NCI-H1417 treated with DMSO at 0.1 percent for 48 hours (cell line): ENCODE measurements around the gene SLC29A3.
"Not testable (repeated sequence)": the region's sequence is repeated elsewhere in the genome, so short reads cannot be mapped to it uniquely, and the experiment has no call there.

ENCODE experiments used
- DNase-seq: peaks from one replicate; lab custom pipeline; 2025; lab: John Stamatoyannopoulos, UW

The SLC29A3 gene

DNA sequence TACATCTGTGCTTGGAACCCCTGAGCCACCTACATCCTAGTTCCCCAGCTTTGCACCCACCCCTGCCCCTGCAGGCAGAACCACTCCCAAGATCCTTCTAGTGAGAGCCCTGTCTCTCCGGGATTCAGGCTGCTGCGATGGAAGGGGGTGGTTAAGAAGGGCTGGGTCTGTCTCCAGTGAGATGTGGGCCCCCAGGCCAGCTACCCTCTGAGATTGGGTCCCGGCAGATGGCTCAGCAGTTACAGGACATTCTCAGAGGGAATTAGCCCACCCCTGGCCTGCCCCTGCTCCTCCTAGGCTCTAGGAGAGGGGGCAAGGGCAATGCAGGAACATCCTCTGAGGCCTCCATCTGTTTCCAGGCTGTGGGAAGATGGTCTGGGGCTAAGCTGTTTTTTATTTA is 27.7 kb downstream of the SLC29A3 start:
- DNase-seq = no peak

DNA sequence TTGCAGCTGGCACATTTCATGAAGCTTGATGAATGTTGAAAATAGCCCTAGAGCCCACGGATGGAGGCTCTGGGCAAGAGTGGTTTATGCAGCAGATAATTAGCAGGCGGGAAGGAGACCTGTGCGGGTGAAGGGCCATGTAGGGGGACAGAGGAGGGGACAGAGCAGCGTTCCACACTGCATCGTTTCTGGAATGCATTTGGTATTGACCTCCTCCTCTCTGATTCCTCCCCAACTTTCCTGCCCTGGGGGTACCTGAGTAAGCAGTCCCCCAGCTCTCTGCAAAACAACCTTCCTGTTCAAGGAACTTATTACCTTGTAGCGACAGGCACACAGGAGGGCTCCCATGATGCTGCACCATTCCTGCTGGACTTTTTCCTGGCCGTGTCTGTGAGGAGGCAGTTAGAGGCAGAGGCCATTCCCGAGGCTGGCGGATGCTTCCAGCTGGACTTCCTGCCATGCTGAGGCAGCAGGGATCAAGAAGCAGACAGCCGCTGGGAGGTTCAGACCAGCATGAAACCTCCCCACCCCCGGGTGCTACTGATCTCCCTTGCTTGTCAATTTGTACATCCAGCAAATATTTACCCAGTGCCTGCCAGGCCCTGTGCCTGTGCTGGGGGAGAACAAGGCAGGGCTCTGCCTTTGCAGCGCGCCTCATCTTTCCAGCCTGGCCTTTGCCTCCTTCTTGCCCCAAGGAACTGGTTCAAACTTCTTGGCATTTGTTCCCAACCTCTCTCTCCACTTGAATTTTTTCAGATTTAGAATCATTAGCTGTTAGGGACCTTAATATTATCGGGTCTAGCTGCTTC is 28.7 kb downstream of the SLC29A3 start:
- DNase-seq = no peak

DNA sequence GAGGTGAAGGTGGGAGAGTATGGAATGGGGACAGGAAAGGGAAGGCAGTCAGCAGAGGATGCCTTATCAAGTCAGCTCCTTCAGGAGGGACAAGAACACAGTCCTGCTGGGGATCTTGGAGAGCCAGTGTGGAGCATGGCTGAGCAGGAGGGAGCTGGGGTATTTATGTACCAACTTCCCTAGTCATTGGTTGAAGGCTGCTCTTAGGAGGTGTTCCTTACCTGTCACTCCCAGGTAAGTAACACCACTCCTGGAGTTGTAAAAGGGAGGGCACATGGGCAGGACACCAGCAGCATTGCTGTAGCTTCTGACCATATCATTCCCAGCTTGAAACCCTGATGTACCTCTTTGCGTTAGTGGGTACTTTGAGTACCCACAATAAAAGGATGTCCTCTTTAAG is 29.8 kb downstream of the SLC29A3 start:
- DNase-seq = no peak

DNA sequence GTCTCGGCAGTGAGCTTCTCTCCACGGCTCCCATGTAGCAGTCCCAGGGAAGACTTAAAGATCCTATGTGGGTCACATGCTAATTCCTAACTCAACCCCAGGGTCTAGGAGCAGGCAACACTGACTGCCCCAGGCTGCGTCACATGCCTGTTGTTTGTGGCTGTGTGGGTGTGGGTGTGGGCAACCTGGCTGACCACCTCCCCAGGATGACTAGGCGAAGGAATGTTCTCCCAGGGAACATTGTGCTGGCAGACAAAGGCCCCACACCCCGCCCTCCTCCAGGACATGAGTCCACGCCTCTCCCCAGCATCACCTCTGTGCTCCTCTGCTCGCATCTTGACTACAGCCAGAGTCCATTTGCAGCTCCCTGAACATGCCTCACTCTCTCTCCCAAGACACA is 30.3 kb downstream of the SLC29A3 start:
- DNase-seq = no peak

DNA sequence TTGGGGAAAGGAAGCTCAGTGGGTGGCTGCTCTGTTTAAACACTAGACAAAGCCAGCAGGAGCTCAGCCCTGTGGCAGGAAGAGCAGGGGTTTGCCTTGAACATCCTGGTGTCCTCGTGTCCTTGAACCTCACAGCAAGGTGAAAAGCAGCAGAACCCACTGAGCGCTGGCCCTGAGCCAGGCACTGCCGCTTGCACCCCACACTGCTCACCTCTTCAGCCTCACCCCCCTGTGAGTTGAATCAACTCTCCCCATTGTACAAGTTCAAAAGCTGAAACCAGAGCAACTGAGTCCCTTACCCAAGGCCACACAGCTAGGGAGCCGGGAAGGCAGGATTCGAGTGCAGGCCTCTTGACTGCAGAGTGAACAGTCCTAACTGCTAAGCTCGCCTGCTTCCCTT is 32.0 kb downstream of the SLC29A3 start:
- DNase-seq = no peak

DNA sequence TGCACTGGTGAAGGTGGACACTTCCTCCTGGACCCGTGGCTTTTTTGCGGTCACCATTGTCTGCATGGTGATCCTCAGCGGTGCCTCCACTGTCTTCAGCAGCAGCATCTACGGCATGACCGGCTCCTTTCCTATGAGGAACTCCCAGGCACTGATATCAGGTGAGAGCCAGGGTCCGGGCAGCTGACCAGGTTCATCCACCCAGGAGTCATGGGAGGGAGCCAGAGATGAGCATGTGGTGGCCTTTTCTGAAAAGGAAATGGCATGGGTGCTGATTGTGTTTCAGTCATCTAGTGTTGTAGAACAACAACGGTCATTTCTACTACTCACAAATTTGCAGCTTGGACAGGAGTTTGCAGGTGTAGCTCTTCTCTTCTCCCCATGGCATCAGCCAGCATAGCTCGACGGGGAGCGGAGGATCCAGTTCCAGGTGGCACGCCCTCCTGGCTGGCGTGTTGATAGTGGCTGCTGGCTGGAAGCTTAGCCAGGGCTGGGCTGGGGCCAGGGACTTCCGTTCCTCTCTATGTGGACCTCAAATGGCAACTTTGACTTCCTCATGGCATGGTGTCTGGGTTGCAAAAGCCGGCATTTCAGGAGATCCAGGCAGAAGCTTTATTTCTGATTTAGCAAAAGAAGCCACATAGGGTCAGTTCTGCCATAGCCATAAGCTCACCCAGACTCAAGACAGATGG is 32.7 kb downstream of the SLC29A3 start:
- no peak for DNase-seq

DNA sequence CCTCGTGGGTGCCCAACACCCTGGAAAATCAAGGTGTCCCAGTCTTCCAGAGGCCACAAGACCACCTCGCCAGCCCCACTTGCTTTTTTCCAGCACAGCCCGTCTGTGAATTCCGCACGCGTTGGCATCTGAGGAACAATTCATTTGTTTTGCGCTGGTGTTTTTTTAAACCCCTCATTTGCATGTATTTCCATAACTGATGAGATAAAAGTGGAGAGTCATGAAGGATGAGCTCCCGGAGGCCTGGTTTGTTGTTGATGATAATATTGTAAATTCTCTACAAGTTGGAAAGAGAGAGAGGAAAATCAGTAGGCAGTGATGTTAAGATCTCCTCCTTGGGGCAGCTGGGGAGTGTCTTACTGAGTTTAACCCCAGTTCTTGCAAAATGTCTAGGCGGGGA is 34.6 kb downstream of the SLC29A3 start:
- no peak for DNase-seq

DNA sequence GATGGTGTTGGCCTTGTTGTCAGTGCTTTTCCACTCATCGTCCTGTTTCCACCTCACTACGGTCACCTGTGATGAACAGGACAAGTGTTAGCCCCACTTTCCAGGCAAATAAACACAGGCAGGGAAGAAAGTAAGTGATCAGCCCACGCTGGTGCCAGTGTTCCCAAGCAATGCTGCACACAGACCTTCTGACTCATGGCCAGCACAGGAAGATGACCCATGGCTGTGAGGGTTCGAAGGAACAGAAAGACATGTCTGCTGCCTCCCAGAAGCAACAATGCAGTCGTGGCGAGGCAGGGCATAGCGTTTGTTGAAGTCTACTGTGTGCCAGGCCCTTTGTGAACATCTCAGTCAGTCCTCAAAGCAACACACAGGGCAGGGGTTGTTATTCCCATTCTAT is 35.7 kb downstream of the SLC29A3 start:
- DNase-seq = no peak

DNA sequence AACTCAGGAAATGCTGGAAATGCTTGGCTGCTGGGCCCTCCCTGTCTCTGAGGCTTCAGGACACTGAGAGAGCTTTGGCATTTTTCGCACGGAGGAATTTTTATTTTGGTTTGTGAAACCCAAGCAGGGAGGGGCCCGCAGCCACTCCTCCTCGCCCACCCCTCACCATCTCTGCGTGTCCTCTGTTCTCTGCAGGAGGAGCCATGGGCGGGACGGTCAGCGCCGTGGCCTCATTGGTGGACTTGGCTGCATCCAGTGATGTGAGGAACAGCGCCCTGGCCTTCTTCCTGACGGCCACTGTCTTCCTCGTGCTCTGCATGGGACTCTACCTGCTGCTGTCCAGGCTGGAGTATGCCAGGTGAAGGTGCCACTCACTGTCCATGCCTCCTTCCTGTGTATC is 36.8 kb downstream of the SLC29A3 start:
- DNase-seq = no peak

DNA sequence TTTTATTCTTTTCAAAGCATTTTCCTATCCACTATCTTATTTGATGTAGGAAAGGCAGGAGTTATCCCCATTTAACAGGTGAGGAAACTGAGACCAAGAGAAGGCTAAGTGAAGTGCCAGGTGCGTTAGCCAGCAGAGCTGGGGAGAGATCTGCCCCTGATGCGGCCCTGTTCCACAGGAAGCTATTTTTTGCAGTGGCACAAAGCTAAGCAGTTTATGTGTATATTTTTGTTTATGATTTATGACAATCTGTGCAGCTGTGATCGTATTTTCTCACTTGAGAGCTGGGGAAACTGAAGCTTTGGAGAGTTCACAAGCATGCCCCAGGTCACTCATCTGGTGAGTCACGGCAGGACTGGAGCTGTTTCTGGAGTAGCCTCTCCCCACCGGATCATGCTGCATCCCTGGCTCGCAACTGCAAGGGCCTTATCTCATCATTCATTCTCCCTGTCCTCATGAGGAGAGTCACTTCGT is 38.8 kb downstream of the SLC29A3 start:
- no peak for DNase-seq

DNA sequence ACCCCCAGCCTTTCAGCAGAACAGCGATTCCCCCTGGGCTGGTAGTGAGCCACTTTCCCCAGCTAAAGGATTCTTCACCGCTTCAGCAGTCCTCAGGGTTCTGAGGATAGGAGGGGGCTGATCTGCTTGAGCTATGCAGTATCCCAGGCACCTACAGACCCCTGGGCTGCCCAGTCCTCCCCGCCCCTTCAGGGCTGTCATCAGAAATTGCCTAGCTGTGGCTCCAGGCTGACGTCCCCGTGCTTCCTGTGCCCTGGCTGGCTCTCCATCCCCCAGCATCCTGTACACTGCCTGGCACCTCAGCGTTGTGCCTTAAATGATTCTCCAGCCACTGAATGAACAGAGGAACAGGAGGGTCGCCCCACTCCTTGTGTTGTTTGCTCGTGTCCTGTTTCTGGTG is 39.2 kb downstream of the SLC29A3 start:
- no peak for DNase-seq

DNA sequence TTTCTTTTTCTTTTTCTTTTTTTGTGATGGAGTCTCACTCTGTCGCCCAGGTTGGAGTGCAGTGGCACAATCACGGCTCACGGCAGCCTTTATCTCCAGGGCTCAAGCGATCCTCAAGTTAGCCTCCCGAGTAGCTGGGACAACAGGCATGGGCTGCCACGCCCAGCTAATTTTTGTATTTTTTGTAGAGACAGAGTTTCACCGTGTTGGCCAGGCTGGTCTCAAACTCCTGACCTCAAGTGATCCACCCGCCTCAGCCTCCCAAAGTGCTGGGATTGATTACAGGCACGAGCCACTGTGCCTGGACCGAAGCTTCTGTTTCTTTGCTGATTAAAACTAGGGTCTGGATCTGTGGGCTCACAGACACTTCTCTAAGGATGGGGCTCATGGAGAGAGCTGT is 39.8 kb downstream of the SLC29A3 start:
- DNase-seq = not testable (repeated sequence)

DNA sequence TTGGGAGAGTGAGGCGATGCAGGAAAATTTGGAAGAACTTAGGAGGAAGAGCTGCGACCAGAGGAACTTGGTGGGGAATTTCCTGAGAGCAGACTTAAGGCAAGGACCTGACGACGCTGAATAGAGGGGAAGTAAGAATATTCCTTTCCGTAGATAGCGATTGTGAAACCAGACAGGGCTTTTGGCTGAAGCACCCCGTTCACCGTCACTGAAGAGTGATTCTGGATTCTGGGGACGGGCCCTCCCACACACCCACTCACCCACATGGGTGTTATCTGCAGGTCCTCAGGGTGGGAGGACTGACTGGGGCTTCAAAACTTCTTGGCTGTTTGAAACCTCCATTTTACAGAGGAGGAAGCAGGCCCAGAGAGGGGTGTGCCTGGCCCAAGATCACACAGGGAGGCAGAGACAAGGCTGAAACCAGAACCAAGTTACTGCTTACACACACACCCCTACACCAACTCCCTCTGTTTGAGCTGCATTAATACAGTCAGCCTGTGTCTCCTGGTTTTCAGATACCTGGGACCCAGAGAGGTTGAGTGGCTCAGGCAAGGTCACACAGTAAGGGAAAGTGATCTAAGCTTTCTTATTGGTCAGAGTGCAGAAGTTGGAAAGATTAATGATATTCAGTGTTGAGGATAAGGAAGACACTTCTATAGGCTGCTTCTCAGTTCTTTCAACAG is 40.4 kb downstream of the SLC29A3 start:
- no peak for DNase-seq

DNA sequence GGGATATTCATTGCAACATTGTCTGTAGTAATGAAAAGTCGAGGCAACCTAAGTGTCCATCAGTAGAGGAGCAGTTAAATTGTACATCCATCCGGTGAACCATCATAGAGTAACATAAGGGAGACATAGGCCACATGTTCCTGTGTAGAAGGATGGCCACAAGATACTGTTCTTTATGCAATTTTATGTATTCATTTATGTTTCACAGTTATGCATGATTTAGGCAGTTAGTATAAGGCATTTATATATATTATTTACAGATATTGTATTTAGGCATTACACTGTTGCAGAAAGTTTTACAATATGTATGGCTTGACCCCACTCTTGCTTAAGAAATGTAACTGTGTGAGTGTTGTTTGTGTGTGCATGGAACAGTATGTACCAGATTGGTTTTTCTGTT is 41.7 kb downstream of the SLC29A3 start:
- no peak for DNase-seq

DNA sequence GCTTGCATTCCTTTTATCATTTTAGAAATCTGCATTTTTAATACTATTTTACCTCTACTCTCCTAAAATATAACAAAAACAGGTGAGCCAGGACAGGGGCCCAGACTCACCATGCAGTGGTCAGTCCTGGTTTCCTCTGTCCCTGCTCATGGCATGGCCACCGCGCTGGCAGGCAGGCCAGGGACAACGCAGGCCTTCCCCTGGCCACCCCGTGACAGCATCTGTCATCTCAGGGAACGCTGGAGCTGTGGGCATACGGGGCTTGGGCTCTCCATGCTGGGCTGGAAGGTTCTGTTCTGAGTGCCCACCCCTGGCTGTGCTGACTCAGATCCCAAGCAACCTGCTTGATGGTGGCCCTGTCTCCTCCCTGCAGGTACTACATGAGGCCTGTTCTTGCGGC is 42.5 kb downstream of the SLC29A3 start:
- no peak for DNase-seq

DNA sequence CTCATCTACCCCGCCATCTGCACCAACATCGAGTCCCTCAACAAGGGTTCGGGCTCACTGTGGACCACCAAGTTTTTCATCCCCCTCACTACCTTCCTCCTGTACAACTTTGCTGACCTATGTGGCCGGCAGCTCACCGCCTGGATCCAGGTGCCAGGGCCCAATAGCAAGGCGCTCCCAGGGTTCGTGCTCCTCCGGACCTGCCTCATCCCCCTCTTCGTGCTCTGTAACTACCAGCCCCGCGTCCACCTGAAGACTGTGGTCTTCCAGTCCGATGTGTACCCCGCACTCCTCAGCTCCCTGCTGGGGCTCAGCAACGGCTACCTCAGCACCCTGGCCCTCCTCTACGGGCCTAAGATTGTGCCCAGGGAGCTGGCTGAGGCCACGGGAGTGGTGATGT is 43.1 kb downstream of the SLC29A3 start:
- no peak for DNase-seq

DNA sequence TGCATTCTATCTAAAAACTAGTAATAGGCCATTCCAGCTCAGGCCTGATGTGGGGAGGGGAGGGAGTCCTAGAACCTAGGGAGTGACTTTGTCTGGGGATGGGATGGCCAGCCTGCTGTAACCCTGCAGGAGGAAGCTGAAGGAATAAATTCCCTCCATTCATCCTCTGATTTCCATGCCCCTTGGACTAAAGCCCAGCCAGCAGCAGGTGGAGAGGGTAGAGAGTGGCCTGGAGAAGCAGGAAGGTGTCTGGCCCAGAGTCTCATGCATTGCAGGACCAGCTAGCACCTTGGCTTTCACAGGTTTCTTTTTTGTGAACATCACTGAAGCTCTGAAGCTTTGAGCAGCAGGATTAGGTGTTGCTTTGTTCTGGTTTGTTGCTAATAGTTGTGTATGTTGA is 44.9 kb downstream of the SLC29A3 start:
- DNase-seq = no peak

DNA sequence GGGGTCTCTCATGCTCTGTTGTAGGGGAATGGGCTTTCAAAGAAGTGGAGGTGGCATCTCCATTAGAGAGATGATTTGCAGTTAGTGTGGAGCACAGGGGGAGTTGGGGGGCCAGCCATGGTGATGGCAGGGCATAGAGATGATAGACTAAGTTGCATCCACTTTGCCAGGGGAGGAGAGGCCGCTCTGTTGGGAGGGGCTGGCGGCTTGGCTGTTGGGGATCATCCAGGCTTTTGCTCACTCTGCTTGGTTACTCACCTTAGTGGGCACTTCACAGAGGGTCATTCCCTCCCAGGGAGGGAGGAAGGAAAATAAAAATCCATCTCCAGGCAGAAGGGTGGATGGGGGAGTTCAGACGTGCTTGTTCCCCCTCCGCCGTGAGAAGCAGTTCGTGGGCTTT is 46.3 kb downstream of the SLC29A3 start:
- DNase-seq = no peak

DNA sequence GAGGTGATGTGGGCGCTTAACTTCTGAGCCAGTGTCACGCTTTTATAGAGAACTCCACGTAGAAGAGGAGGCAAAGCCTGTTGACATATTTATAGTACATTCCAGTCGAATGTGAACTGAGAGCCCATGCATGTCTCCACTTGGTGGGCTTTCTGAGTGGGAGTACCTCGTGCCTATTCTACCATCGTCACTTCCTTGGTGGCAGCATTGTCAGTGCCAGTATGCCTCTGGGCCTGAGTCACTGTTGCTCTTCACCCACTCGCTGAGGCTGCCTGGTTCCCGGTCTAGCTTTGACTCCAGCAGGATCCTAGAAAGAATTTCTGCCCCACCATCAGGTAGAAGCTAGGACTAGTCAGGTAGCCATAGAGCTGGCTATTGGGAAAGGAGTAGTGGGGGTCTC is 47.6 kb downstream of the SLC29A3 start:
- no peak for DNase-seq

DNA sequence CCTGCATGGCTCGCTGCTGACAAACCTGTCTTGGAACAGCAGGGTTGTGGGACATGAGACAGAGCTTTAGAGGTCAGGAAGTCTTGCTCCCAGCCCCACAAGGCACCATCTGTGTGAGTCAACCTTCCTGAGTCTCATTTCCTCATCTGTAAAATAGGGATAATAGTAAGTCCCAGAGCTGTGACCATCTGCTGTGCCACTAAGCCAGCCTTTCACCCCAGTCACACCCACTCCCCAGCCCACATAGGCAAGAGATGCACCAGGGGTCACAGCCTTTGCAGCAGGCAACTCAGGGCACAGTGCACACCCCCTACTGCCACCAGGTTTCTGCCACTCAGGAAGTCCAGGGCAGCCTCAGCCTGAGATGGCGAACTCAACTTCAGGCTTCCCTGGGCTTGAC is 48.2 kb downstream of the SLC29A3 start:
- DNase-seq = no peak

DNA sequence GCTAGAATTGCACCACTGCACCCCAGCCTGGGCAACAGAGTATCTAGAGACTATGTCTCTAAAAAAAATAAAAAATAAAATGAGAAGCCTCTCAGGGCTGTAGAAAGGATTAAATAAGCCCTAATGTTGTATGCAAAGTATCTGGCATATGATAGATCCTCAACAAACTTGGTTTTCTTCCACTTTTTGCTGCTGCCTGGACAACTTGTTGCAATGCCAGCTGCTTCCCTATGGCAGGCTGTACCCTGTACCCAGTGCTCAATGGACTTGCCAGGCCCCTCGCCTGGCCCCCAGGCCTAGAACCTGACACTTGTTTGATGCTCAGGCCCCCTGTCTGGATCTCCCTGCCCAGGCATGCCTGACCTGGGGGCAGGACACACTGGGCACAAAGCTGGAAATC is 49.1 kb downstream of the SLC29A3 start:
- no peak for DNase-seq

DNA sequence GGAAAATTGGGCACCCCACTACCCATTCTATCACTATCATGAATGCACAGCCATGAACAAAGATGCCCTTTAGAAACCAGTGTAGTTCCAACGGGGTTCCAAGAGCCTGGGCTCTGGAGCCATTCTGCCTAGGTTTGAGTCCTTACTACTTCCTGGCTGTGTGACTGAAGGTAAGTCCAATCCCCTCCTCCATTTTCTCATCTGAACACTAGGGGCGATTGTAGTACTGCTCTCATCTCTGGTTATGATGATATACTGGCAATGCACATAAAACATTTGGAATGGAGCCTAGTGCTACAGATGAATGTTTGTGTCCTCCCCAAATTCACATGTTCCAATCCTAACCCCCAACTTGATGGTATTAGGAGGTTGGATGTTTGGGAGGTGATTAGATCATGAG is 49.6 kb downstream of the SLC29A3 start:
- DNase-seq = no peak

DNA sequence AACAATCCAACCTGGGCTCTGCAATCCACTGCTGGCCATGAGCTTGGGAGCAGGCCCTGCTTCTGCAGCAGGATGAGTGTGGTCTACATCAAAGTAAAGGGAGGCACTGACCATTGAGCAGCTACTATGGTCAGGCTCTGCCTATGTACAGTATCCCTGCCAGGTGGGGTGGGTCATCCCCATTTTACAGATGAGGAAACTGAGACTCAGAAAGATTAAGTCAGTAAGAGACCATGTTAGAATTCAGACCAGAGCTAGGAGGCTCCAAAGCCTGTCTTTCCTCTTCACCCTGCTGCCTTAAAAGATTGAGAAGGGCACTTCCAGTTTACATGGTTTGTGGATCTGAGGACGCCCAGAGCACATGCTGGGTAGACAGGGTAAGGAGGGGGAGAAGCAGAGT is 50.5 kb downstream of the SLC29A3 start:
- no peak for DNase-seq
